Medulla oblongata (tissue), 1 donor: ENCODE measurements around the gene CALCOCO1.

Source experiments
- DNase-seq: peaks from one replicate; pipeline ENCODE4 v3.0.0-alpha.2; 2015; ENCODE audit errors: extremely low spot score

The CALCOCO1 gene

DNA sequence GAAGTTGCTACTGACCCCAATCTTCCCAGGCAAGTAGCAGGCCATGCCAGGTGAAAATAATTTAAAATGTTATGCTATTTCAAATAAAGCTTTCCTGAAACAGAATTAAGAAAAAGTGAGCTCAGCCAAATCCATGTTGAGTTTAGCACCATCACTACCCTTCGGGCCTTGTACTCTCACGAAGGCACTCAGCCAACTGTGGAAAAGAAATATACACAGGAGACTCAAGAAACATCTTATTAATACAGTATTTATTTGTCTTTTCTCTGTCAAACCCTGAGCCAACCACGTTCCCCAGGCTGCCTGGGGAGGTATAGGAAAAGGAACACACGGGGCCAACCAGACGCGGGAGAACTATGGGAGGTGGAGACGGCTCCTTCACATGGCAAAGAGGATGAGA is 62.3 kb downstream of the CALCOCO1 start:
- no peak for DNase-seq

DNA sequence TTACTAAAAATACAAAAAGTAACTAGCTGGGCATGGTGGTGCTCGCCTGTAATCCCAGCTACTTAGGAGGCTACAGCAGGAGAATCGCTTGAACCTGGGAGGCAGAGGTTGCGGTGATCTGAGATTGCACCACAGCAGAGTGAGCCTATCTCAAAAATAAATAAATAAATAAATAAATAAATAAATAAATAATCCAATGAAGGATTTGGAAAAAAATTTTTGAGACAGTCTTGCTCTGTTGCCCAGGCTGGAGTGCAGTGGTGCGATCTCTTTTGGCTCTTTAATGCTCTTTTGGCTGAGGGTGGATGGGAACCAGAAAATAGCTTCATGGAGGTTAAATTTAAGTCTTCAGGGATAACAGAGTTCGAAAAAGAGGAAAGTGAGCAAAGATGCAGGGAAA is 63.1 kb downstream of the CALCOCO1 start:
- DNase-seq, result no peak

DNA sequence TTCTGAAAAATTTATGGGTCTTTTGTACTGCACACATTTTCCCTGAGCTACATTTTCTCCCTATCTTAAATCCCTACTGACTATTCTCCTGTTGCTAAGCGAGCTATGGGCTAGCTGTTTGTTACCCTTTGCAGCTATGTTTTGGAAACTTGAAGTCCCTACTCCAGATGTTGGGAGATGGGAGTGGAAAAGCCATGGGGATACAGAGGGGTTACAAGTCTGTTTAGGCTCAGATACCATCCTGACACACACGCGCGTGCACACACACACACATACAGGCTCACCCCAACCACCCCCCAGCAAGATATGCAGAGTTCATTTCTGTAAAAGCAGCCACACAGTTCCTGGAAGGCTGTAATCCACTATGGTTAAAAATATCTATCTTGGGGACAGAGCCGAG is 67.2 kb downstream of the CALCOCO1 start:
- no peak for DNase-seq

DNA sequence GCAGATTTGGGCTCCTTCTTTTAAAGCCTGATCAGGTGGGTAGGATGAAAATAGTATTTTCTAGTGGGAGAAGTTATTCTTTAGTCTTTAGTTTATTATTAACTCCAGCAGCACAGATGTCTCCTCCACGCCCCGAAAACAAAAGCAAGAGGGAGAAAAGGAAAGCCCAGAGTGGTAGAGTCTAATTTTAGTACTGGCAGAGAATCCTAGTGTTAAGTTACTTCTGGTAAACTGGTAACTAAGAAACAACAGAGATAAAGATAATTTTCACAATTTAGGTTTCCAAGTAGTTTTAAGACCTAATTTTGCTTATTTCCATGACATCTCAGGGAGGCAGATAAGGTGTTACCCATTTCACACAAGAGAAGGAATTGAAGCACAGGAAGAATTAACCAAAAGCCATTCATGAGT is 67.7 kb downstream of the CALCOCO1 start:
- peak; percentile 31 for DNase-seq

DNA sequence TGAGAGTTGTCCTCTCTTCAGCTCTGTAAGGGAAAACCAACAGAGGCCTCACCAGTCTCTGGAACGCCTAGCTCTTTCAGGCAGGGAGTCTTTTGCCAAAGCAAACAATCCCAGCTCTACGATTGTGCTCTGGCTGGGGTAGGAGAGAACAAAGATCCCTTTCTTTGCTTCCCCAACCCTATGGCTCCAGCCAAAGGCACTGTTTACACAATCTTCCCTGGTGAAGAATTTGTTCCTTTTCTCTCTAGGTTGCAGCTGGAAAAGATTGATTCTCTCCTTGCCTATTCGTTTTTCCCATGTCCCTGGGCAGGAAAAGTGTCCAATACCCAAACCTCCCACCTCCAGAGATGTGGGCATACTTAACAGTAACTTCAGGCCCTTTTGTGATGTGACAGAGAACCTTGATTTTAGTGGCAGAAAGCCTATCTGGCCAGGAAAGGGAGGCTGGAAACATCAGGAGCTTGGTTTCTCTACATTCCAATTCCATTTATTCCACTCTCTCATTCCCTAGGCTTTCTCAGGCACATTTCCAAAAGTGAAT is 68.2 kb downstream of the CALCOCO1 start:
- peak; percentile 97 for DNase-seq
